Lower leg skin (tissue), 3 donors: ENCODE data around the gene PRAMEF14.
"Not testable (repeated sequence)": the region's sequence is repeated elsewhere in the genome, so short reads cannot be mapped to it uniquely, and the experiment has no call there.

ENCODE experiments used
- POLR2A ChIP-seq, 2 donors: fragments of 450-650 bp; IDR thresholded peaks; one replicate each; pipeline ENCODE4 v1.6.1; 2016 to 2017; ENCODE audit warnings: antibody characterized with exemption in 2 of 2, mild to moderate bottlenecking in 1 of 2, moderate library complexity in 1 of 2
- TF ChIP-seq, protein P1 (sequence below), 3 donors: fragments of 450-650 bp; IDR thresholded peaks; one replicate each; pipeline ENCODE4 v1.5.1; 2016; ENCODE audit warnings: antibody characterized with exemption in 3 of 3, mild to moderate bottlenecking in 3 of 3, moderate library complexity in 2 of 3

DNA sequence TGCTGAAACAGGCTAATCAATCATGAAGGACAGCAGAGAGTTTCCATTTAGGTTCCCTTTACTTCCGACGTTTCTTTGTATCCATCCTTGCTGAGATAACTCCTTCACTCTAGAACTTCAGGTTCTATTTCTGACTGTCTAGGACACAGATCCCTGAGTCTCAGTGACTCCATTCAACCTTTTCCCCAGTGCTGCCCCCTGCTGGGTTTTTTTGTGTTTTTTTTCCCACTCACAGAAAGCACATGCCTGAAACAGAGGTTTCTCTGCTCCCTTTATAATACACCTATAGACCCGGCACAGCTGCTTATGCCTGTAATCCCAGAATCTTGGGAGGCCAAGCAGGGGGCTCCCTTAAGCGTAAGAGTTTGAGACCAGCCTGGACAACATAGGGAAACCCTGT lies 21.6 kb upstream of the PRAMEF14 start:
- TF ChIP-seq, protein P1, sequence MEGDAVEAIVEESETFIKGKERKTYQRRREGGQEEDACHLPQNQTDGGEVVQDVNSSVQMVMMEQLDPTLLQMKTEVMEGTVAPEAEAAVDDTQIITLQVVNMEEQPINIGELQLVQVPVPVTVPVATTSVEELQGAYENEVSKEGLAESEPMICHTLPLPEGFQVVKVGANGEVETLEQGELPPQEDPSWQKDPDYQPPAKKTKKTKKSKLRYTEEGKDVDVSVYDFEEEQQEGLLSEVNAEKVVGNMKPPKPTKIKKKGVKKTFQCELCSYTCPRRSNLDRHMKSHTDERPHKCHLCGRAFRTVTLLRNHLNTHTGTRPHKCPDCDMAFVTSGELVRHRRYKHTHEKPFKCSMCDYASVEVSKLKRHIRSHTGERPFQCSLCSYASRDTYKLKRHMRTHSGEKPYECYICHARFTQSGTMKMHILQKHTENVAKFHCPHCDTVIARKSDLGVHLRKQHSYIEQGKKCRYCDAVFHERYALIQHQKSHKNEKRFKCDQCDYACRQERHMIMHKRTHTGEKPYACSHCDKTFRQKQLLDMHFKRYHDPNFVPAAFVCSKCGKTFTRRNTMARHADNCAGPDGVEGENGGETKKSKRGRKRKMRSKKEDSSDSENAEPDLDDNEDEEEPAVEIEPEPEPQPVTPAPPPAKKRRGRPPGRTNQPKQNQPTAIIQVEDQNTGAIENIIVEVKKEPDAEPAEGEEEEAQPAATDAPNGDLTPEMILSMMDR (IDR thresholded peaks at IDR 0.05): not testable (repeated sequence)
- not testable (repeated sequence) for TF ChIP-seq POLR2A (IDR thresholded peaks at IDR 0.05)
